OCI-LY1 (cell line): Measurements from ENCODE around the gene DMAP1.

ENCODE experiments used
- H2AFZ ChIP-seq: fragments of 200-600 bp; sonication (generic), shearing (Covaris generic); 2 replicates; pipeline ENCODE4 v1.6.0; 2014; ENCODE audit warnings: antibody characterized with exemption, mild to moderate bottlenecking, low read length
- H3F3A ChIP-seq: fragments of 200-600 bp; sonication (generic), shearing (Covaris generic); 2 replicates; pipeline ENCODE4 v1.6.0; 2014; ENCODE audit warnings: mild to moderate bottlenecking, antibody characterized with exemption, low read length, moderate library complexity; ENCODE audit not compliant: insufficient read depth
- H3K27ac ChIP-seq: fragments of 200-600 bp; sonication (generic); 2 replicates; pipeline ENCODE4 v1.5.1; 2014; ENCODE audit warnings: low read length, mixed run types, mild to moderate bottlenecking, low read depth; ENCODE audit not compliant: poor library complexity, severe bottlenecking
- H3K27me3 ChIP-seq: fragments of 200-600 bp; sonication (generic); 2 replicates; pipeline ENCODE4 v1.6.0; 2014; ENCODE audit warnings: antibody characterized with exemption, mild to moderate bottlenecking, low read length, moderate library complexity; ENCODE audit not compliant: insufficient read depth
- H3K36me3 ChIP-seq: fragments of 200-600 bp; sonication (generic); 2 replicates; pipeline ENCODE4 v1.6.1; 2014; ENCODE audit warnings: mild to moderate bottlenecking, antibody characterized with exemption, low read length, moderate library complexity, mixed read lengths; ENCODE audit not compliant: insufficient read depth
- H3K4me1 ChIP-seq: fragments of 200-600 bp; sonication (generic); 2 replicates; pipeline ENCODE4 v1.5.1; 2014; ENCODE audit warnings: mild to moderate bottlenecking, low read length, moderate library complexity; ENCODE audit not compliant: insufficient read depth, severe bottlenecking
- H3K4me2 ChIP-seq: fragments of 200-600 bp; sonication (generic), shearing (Covaris generic); 2 replicates; pipeline ENCODE4 v1.6.1; 2014; ENCODE audit warnings: low read length
- H3K4me3 ChIP-seq: fragments of 200-600 bp; sonication (generic); 2 replicates; pipeline ENCODE4 v1.5.1; 2014; ENCODE audit warnings: low read length, low read depth, mild to moderate bottlenecking, mixed read lengths; ENCODE audit not compliant: poor library complexity, severe bottlenecking
- H3K79me2 ChIP-seq: fragments of 200-600 bp; shearing (Covaris generic); 2 replicates; pipeline ENCODE4 v1.6.1; 2016; ENCODE audit warnings: mixed run types, low read length, mixed read lengths; ENCODE audit not compliant: insufficient read depth
- H3K9ac ChIP-seq: fragments of 200-600 bp; sonication (generic), shearing (Covaris generic); 2 replicates; pipeline ENCODE4 v1.6.1; 2014; ENCODE audit warnings: mild to moderate bottlenecking, low read length, mixed read lengths
- H3K9me2 ChIP-seq: fragments of 200-600 bp; sonication (generic), shearing (Covaris generic); 2 replicates; pipeline ENCODE4 v1.6.1; 2014; ENCODE audit warnings: low read depth, mild to moderate bottlenecking, low read length, mixed read lengths
- H3K9me3 ChIP-seq: fragments of 200-600 bp; shearing (Covaris generic); 2 replicates; pipeline ENCODE4 v1.6.1; 2014; ENCODE audit warnings: low read length, mixed read lengths
- H4K20me1 ChIP-seq: fragments of 200-600 bp; sonication (generic), shearing (Covaris generic); 2 replicates; pipeline ENCODE4 v1.6.0; 2016; ENCODE audit warnings: mild to moderate bottlenecking, low read length; ENCODE audit not compliant: insufficient read depth
- EZH2 ChIP-seq: fragments of 200-600 bp; sonication (generic), shearing (Covaris generic); IDR thresholded peaks from 2 replicates; pipeline ENCODE4 v1.8.0; 2017; ENCODE audit warnings: borderline replicate concordance, mixed run types, mild to moderate bottlenecking, antibody characterized with exemption, low read length, moderate library complexity, mixed read lengths
- TF ChIP-seq, protein P1 (sequence below): fragments of 200-600 bp; sonication (generic), shearing (Covaris generic); IDR thresholded peaks from 2 replicates; pipeline ENCODE4 v1.5.1; 2017; ENCODE audit warnings: mild to moderate bottlenecking, antibody characterized with exemption, low read length, moderate library complexity, mixed read lengths

Gene DMAP1

DNA sequence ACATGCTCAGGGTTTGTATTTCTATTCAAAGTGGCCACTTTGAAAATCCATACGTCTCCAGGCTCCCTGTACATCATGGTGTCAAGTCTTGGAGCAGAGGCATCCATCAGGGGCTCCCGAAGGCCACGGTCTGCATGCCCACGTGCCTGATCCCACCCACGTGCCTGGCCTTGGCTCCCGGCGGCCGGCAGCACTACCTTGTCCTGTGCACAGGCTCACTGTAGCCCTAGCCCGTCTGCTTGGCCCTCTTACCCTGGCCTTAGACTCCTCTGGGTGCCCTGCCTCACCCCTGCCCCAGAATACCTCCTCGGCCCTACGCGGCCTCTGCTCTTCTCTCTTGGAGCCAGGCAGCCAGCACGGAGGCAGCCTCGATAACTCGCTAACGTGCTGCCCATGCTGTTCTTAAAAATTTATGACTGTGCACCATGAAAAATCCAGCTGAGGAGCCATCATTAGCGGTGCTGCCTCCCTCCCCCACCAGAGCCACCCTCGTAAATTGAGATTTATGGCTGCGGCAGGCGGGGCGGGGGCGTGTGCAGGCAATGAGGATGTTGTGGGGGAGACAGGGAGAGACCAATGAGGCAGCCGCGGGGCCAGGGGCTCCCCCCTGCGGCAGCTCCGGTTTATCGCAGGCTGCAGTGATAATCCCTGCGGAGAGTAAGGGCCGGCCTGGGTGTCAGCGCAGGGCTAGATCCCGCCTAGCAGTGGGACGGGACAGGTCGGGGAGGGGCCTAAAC lies 24.6 kb downstream of the DMAP1 start:
- H3K4me2 ChIP-seq: no peak overlapping the region
- no peaks in the 10 kb centered on the region for H3K9me3 ChIP-seq
- no peak overlapping the region for H2AFZ ChIP-seq
- H4K20me1 ChIP-seq: no peaks in the 10 kb centered on the region
- H3K4me3 ChIP-seq: no peak overlapping the region
- no peaks in the 10 kb centered on the region for H3K4me1 ChIP-seq
- TF ChIP-seq, protein P1, sequence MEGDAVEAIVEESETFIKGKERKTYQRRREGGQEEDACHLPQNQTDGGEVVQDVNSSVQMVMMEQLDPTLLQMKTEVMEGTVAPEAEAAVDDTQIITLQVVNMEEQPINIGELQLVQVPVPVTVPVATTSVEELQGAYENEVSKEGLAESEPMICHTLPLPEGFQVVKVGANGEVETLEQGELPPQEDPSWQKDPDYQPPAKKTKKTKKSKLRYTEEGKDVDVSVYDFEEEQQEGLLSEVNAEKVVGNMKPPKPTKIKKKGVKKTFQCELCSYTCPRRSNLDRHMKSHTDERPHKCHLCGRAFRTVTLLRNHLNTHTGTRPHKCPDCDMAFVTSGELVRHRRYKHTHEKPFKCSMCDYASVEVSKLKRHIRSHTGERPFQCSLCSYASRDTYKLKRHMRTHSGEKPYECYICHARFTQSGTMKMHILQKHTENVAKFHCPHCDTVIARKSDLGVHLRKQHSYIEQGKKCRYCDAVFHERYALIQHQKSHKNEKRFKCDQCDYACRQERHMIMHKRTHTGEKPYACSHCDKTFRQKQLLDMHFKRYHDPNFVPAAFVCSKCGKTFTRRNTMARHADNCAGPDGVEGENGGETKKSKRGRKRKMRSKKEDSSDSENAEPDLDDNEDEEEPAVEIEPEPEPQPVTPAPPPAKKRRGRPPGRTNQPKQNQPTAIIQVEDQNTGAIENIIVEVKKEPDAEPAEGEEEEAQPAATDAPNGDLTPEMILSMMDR: peak; percentile 67
- TF ChIP-seq EZH2: no peak
- H3K9ac ChIP-seq: no peak overlapping the region
- H3K36me3 ChIP-seq: no peaks in the 10 kb centered on the region
- no peaks in the 10 kb centered on the region for H3K79me2 ChIP-seq
- H3K27ac ChIP-seq: no peak overlapping the region
- H3F3A ChIP-seq: no peaks in the 10 kb centered on the region
- H3K9me2 ChIP-seq: no peaks in the 10 kb centered on the region
- no peaks in the 10 kb centered on the region for H3K27me3 ChIP-seq

DNA sequence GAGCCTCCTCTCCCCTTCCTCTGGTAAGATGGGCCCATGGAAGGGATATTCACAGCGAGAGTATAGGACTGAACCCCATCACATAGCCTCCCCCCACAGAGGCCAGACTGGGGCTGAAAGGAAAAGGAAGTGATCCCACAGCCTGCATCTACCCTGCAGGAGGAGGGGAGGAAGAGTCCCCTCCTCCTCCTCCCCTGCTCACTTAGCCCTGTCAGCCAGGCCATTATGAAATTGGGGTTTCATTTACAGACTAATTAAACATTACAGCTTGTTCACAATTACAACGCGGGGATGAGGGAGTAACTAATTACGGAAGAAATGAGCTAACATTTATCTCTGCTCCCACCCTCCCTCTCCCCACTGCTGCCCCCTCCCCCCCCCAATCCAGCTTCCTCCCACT lies 25.4 kb downstream of the DMAP1 start:
- Histone ChIP-seq H3K27me3 (no peaks in the 10 kb centered on the region), H4K20me1 (no peaks in the 10 kb centered on the region), H3K36me3 (no peaks in the 10 kb centered on the region), H3K9ac (no peak overlapping the region), H2AFZ (no peak overlapping the region), H3F3A (no peaks in the 10 kb centered on the region), H3K4me1 (no peaks in the 10 kb centered on the region), H3K4me3 (no peak overlapping the region), H3K79me2 (no peaks in the 10 kb centered on the region), H3K9me2 (no peaks in the 10 kb centered on the region), H3K9me3 (no peaks in the 10 kb centered on the region), H3K27ac (no peak overlapping the region), H3K4me2 (no peak overlapping the region)
- no peak for TF ChIP-seq EZH2
- TF ChIP-seq, protein P1: no peak

DNA sequence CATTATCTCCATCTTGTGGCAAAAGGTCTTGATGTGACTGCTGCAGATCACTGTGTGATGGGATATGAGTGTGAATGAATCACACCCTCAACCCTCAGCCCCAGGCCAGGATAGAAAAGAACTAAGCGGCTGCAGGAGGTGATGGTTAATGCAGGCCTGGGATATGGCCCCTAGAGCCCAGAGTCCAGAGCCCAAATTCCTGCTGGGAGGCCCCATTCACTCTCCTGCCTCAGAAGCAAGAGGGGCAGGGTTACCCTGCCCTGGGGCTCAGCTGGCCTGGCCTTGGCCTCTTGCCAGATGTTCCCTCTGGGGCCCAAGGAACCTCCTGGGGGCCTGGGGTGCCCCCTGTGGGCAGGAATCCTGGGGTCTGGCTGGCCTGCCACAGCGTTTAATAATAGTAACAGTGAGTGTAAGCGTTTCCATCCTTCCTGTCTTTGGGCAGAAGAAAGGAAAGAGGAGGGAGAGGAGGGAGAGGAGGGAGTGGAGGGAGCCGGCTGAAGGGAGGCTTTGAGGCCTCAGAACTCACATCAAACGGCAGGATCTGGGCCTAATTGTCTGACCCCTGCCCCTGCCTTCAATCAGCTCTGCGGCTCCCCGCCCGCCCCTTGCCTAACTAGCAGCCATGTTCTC lies 26.2 kb downstream of the DMAP1 start:
- H3K4me1 ChIP-seq: no peaks in the 10 kb centered on the region
- TF ChIP-seq, protein P1: no peak
- TF ChIP-seq EZH2: no peak
- H3K4me2 ChIP-seq: no peak overlapping the region
- H4K20me1 ChIP-seq: no peaks in the 10 kb centered on the region
- no peak overlapping the region for H3K4me3 ChIP-seq
- no peaks in the 10 kb centered on the region for H3K9me3 ChIP-seq
- no peak overlapping the region for H2AFZ ChIP-seq
- no peaks in the 10 kb centered on the region for H3K36me3 ChIP-seq
- no peaks in the 10 kb centered on the region for H3K79me2 ChIP-seq
- H3K9ac ChIP-seq: no peak overlapping the region
- no peaks in the 10 kb centered on the region for H3K27me3 ChIP-seq
- no peaks in the 10 kb centered on the region for H3K9me2 ChIP-seq
- no peak overlapping the region for H3K27ac ChIP-seq
- no peaks in the 10 kb centered on the region for H3F3A ChIP-seq
